NCI-H69 (cell line): Measurements from ENCODE around the gene POLR1D.

Experiments
- DNase-seq: peaks from one replicate; lab custom pipeline; 2025; lab: John Stamatoyannopoulos, UW

The POLR1D gene

GRCh38 chr13:27638521-27638920, 16.8 kb downstream of the POLR1D start:
- DNase-seq: peak; percentile 0

- no peak for DNase-seq
These were observed 17.5 kb downstream of the POLR1D start for GRCh38 chr13:27639186-27639585.

- DNase-seq: peak; percentile 9
These were observed 20.2 kb downstream of the POLR1D start for GRCh38 chr13:27641711-27642502.

- DNase-seq: no peak
These were observed 21.8 kb downstream of the POLR1D start for GRCh38 chr13:27643334-27644132.

GRCh38 chr13:27644302-27644701, 22.6 kb downstream of the POLR1D start:
- DNase-seq: peak; percentile 17

- DNase-seq: no peak
These were observed 28.6 kb downstream of the POLR1D start for GRCh38 chr13:27650312-27650711.

GRCh38 chr13:27654059-27654458, 32.4 kb downstream of the POLR1D start:
- DNase-seq: no peak

GRCh38 chr13:27654816-27655215, 33.1 kb downstream of the POLR1D start:
- no peak for DNase-seq

GRCh38 chr13:27657724-27658123, 36.0 kb downstream of the POLR1D start:
- DNase-seq: no peak

GRCh38 chr13:27658546-27658945, 36.9 kb downstream of the POLR1D start:
- DNase-seq: no peak

GRCh38 chr13:27659145-27659865, 37.6 kb downstream of the POLR1D start:
- DNase-seq: peak; percentile 80

GRCh38 chr13:27660511-27660910, 38.8 kb downstream of the POLR1D start:
- DNase-seq: peak; percentile 86

- no peak for DNase-seq
These were observed 39.3 kb downstream of the POLR1D start for GRCh38 chr13:27661017-27661416.

GRCh38 chr13:27662738-27663470, 41.2 kb downstream of the POLR1D start:
- DNase-seq: peak; percentile 2

- no peak for DNase-seq
These were observed 42.3 kb downstream of the POLR1D start for GRCh38 chr13:27663947-27664346.

- peak; percentile 8 for DNase-seq
These were observed 43.6 kb downstream of the POLR1D start for GRCh38 chr13:27665333-27665732.

GRCh38 chr13:27665761-27666160, 44.1 kb downstream of the POLR1D start:
- no peak for DNase-seq

- no peak for DNase-seq
These were observed 45.3 kb downstream of the POLR1D start for GRCh38 chr13:27666951-27667350.

GRCh38 chr13:27667946-27668345, 46.3 kb downstream of the POLR1D start:
- no peak for DNase-seq

GRCh38 chr13:27670861-27671260, 49.2 kb downstream of the POLR1D start:
- DNase-seq: no peak

- DNase-seq: no peak
These were observed 50.3 kb downstream of the POLR1D start for GRCh38 chr13:27672025-27672424.
